BJ (cell line): ENCODE data around the gene PALLD. TPM values are rescaled to one million over a fixed set of nuclear protein-coding genes. Genes with fewer than 3 reads are reported as not detected.
A peak's percentile ranks its signal among the peaks of the same experiment; 100 is the strongest.

Source experiments
- CTCF ChIA-PET: fragments of 350-600 bp; formaldehyde crosslinking; extraction: SDS; loops from one replicate; lab custom pipeline; 2021; ENCODE audit warnings: antibody characterized with exemption, inconsistent platforms; lab: Yijun Ruan, JAX
- POLR2A ChIA-PET: fragments of 300-600 bp; sonication (Branson Sonifier 250); formaldehyde crosslinking; extraction: SDS; loops from one replicate; lab custom pipeline; 2021; ENCODE audit warnings: antibody characterized with exemption; lab: Charles Lee
- DNase-seq: peaks from one replicate; pipeline ENCODE4 v3.0.0-alpha.2; 2011; ENCODE audit warnings: low read depth
- H3K27me3 ChIP-seq: 2 replicates; pipeline ENCODE4 v1.6.0; 2011; ENCODE audit warnings: low read length; ENCODE audit not compliant: control insufficient read depth, insufficient read depth
- H3K36me3 ChIP-seq: 2 replicates; pipeline ENCODE4 v1.5.1; 2011; ENCODE audit warnings: low read length; ENCODE audit not compliant: control insufficient read depth, insufficient read depth
- H3K4me3 ChIP-seq: 2 replicates; pipeline ENCODE4 v1.5.1; 2011; ENCODE audit warnings: low read depth, mild to moderate bottlenecking, control low read depth, low read length
- CTCF ChIP-seq: IDR thresholded peaks from 2 replicates; pipeline ENCODE4 v1.5.1; 2011; ENCODE audit warnings: low read depth, mild to moderate bottlenecking, control low read depth, inconsistent platforms, low read length, moderate library complexity; ENCODE audit not compliant: insufficient read depth
- polyA plus RNA-seq: library from polyadenylated mRNA; depleted of rRNA; stranded (reverse); fragments of >200 nt; gene quantifications from 2 replicates; pipeline ENCODE4 v1.2.3, GENCODE V29; 2011

PALLD gene
- polyA plus RNA-seq, 1 experiment: 30.3 TPM

- H3K4me3 ChIP-seq: no peak overlapping the region
- CTCF ChIA-PET: interaction anchor here (1.2 to 6.0 kb wide), 3 partner anchors 9 to 79 kb away, joined by 3 to 27 read pairs (median 3); no protein-coding TSS in a partner anchor
- DNase-seq: no peak
- no peaks in the 10 kb centered on the region for H3K36me3 ChIP-seq
- no peaks in the 10 kb centered on the region for H3K27me3 ChIP-seq
- POLR2A ChIA-PET: no interaction called here
- TF ChIP-seq CTCF: no peak
Measured at GRCh38 chr4:168841672-168842019, 344.8 kb downstream of the PALLD start.

- CTCF ChIA-PET: interaction anchor here (1.2 to 6.0 kb wide), 2 partner anchors 9 to 78 kb away, joined by 3 to 27 read pairs; no protein-coding TSS in a partner anchor
- POLR2A ChIA-PET: no interaction called here
- DNase-seq: no peak
- H3K4me3 ChIP-seq: no peak overlapping the region
- H3K36me3 ChIP-seq: no peaks in the 10 kb centered on the region
- TF ChIP-seq CTCF: no peak
- no peaks in the 10 kb centered on the region for H3K27me3 ChIP-seq
Measured at GRCh38 chr4:168842186-168842585, 345.3 kb downstream of the PALLD start.

- TF ChIP-seq CTCF: no peak
- no peak for DNase-seq
- ChIA-PET CTCF (interaction anchor here (0.6 to 6.0 kb wide), 5 partner anchors 11 to 207 kb away, joined by 3 to 27 read pairs (median 4); no protein-coding TSS in a partner anchor), POLR2A (no interaction called here)
- no peak overlapping the region for H3K4me3 ChIP-seq
- H3K36me3 ChIP-seq: no peaks in the 10 kb centered on the region
- no peaks in the 10 kb centered on the region for H3K27me3 ChIP-seq
Measured at GRCh38 chr4:168843635-168844034, 346.8 kb downstream of the PALLD start.

GRCh38 chr4:168844353-168845049 is 347.6 kb downstream of the PALLD start:
- ChIA-PET CTCF (interaction anchor here (1.2 to 6.0 kb wide), 5 partner anchors 8 to 208 kb away, joined by 3 to 27 read pairs (median 3); no protein-coding TSS in a partner anchor), POLR2A (interaction anchor here (0.6 kb wide), 1 partner anchor 9 kb away, joined by 4 read pairs; no protein-coding TSS in a partner anchor)
- TF ChIP-seq CTCF: no peak
- no peaks in the 10 kb centered on the region for H3K27me3 ChIP-seq
- no peaks in the 10 kb centered on the region for H3K36me3 ChIP-seq
- peak; percentile 48 for DNase-seq
- H3K4me3 ChIP-seq: no peak overlapping the region

GRCh38 chr4:168845897-168846296 is 349.0 kb downstream of the PALLD start:
- Histone ChIP-seq H3K36me3 (no peaks in the 10 kb centered on the region), H3K27me3 (no peaks in the 10 kb centered on the region), H3K4me3 (no peak overlapping the region)
- ChIA-PET CTCF (interaction anchor here (1.1 to 6.0 kb wide), 5 partner anchors 9 to 115 kb away, joined by 3 to 27 read pairs (median 6); no protein-coding TSS in a partner anchor), POLR2A (no interaction called here)
- no peak for DNase-seq
- no peak for TF ChIP-seq CTCF
